Chondrocyte (in vitro differentiated cells): ENCODE measurements around the gene SLC5A11. TPM values are rescaled to one million over a fixed set of nuclear protein-coding genes. Genes with fewer than 3 reads are reported as not detected.
"Not testable (repeated sequence)": the region's sequence is repeated elsewhere in the genome, so short reads cannot be mapped to it uniquely, and the experiment has no call there.

Experiments
- DNase-seq: peaks from one replicate; pipeline ENCODE4 v3.0.0; 2021; ENCODE audit warnings: mixed read lengths, low spot score
- H3K27ac Mint-ChIP-seq: one replicate; pipeline ENCODE4 v1.8.0; 2021; ENCODE audit warnings: mild to moderate bottlenecking, moderate library complexity, mixed read lengths; ENCODE audit not compliant: unreplicated experiment
- H3K27me3 Mint-ChIP-seq: 2 replicates; pipeline ENCODE4 v1.8.0; 2021; ENCODE audit warnings: low read depth, mixed read lengths
- H3K36me3 Mint-ChIP-seq: 2 replicates; pipeline ENCODE4 v1.8.0; 2021; ENCODE audit warnings: low read depth, mixed read lengths
- H3K4me1 Mint-ChIP-seq: 2 replicates; pipeline ENCODE4 v1.8.0; 2021; ENCODE audit warnings: low read depth, mild to moderate bottlenecking, mixed read lengths
- H3K4me3 Mint-ChIP-seq: one replicate; pipeline ENCODE4 v1.8.0; 2021; ENCODE audit warnings: mild to moderate bottlenecking, moderate library complexity, mixed read lengths; ENCODE audit not compliant: unreplicated experiment
- H3K9me3 Mint-ChIP-seq: 2 replicates; pipeline ENCODE4 v1.8.0; 2021; ENCODE audit warnings: low read depth, mixed read lengths
- total RNA-seq: library from RNA; stranded (reverse); gene quantifications from 3 replicates; pipeline ENCODE4 v1.2.1, GENCODE V29; 2021
- TF ChIP-seq, protein P1 (sequence below): fragments of 200-600 bp; sonication (generic); IDR thresholded peaks from 2 replicates; pipeline ENCODE4 v1.5.0; 2021; ENCODE audit warnings: antibody characterized with exemption, mild to moderate bottlenecking, moderate library complexity

Gene SLC5A11
- total RNA-seq, 1 donor from 2014 or later, result not detected

- Mint-ChIP-seq H3K36me3 (peaks cover 39% of the 10 kb centered on the region), H3K27ac (peak overlapping the region; percentile 9), H3K9me3 (no peaks in the 10 kb centered on the region), H3K27me3 (no peaks in the 10 kb centered on the region), H3K4me1 (no peaks in the 10 kb centered on the region), H3K4me3 (no peak overlapping the region)
- TF ChIP-seq, protein P1, sequence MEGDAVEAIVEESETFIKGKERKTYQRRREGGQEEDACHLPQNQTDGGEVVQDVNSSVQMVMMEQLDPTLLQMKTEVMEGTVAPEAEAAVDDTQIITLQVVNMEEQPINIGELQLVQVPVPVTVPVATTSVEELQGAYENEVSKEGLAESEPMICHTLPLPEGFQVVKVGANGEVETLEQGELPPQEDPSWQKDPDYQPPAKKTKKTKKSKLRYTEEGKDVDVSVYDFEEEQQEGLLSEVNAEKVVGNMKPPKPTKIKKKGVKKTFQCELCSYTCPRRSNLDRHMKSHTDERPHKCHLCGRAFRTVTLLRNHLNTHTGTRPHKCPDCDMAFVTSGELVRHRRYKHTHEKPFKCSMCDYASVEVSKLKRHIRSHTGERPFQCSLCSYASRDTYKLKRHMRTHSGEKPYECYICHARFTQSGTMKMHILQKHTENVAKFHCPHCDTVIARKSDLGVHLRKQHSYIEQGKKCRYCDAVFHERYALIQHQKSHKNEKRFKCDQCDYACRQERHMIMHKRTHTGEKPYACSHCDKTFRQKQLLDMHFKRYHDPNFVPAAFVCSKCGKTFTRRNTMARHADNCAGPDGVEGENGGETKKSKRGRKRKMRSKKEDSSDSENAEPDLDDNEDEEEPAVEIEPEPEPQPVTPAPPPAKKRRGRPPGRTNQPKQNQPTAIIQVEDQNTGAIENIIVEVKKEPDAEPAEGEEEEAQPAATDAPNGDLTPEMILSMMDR, result peak; percentile 10
- DNase-seq, result no peak
Measured at GRCh38 chr16:24810951-24811843, 34.6 kb upstream of the SLC5A11 start.

- H3K27me3 Mint-ChIP-seq, H3K27ac Mint-ChIP-seq, H3K4me3 Mint-ChIP-seq, H3K4me1 Mint-ChIP-seq, H3K9me3 Mint-ChIP-seq, DNase-seq: not testable (repeated sequence)
- H3K36me3 Mint-ChIP-seq, result peaks cover 33% of the 10 kb centered on the region
Measured at GRCh38 chr16:24812813-24813212, 33.0 kb upstream of the SLC5A11 start.

DNA sequence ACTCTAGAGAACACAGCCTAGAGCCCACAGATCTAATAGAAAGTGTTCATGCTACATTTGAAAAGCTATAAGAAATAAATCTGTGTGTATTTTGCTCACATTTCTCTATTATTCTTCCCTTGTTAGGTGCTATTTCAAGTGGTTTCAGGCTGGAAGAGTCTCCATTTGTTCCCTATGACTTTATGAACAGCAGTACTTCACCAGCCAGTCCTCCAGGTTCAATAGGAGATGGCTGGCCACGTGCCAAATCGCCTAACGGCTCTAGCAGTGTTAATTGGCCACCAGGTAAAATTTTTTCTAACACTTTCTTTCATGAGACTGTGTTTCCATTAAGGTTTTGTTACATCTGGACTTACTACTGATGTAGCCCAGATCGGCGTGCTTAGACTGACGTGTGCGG is 30.7 kb upstream of the SLC5A11 start:
- H3K36me3 Mint-ChIP-seq, result peaks cover 37% of the 10 kb centered on the region
- TF ChIP-seq, protein P1, result no peak
- H3K27me3 Mint-ChIP-seq, result no peaks in the 10 kb centered on the region
- DNase-seq, result no peak
- H3K4me3 Mint-ChIP-seq, result no peak overlapping the region
- H3K27ac Mint-ChIP-seq, result no peak overlapping the region
- no peaks in the 10 kb centered on the region for H3K4me1 Mint-ChIP-seq
- H3K9me3 Mint-ChIP-seq, result no peaks in the 10 kb centered on the region

GRCh38 chr16:24816688-24817087 is 29.1 kb upstream of the SLC5A11 start:
- Mint-ChIP-seq H3K9me3 (no peaks in the 10 kb centered on the region), H3K27me3 (no peaks in the 10 kb centered on the region), H3K4me1 (no peaks in the 10 kb centered on the region), H3K36me3 (peaks cover 32% of the 10 kb centered on the region), H3K27ac (no peak overlapping the region), H3K4me3 (no peak overlapping the region)
- TF ChIP-seq, protein P1, result no peak
- DNase-seq, result no peak

- Mint-ChIP-seq H3K27ac (no peak overlapping the region), H3K4me3 (no peak overlapping the region), H3K4me1 (no peaks in the 10 kb centered on the region), H3K9me3 (no peaks in the 10 kb centered on the region), H3K36me3 (peaks cover 40% of the 10 kb centered on the region), H3K27me3 (no peaks in the 10 kb centered on the region)
- TF ChIP-seq, protein P1, result no peak
- no peak for DNase-seq
Measured at GRCh38 chr16:24819462-24820040, 26.2 kb upstream of the SLC5A11 start.
